ENCODE data around the gene MARCHF2. TPM values are rescaled to one million over a fixed set of nuclear protein-coding genes. Genes with fewer than 3 reads are reported as not detected.

MARCHF2 gene
- total and polyA plus RNA-seq, 9 of the 15 experiments (the other 6 are each of a cell fraction or from before 2014, with no cell fraction given) = 0.39 to 6.4 (median 2.2) TPM

GRCh38 chr19:8444677-8445487 lies 31.8 kb downstream of the MARCHF2 start, which contains the start of gene HNRNPM (continued):
- TF ChIP-seq ZNF639 (CRISPR knock-in tag; conservative IDR thresholded peaks at IDR 0.05 in 1 of 2, IDR thresholded peaks at IDR 0.05 in 1 of 2) (peak in 1 of 2 experiments; percentile 79; a peak in 1 of 4 replicates), ERF (CRISPR knock-in tag; IDR thresholded peaks at IDR 0.05) (peak; percentile 55; the same call in 1 of the 2 replicates), VEZF1 (CRISPR knock-in tag; IDR thresholded peaks at IDR 0.05) (peak; percentile 61), NFXL1 (CRISPR knock-in tag; IDR thresholded peaks at IDR 0.05) (no peak), STAG1 (CRISPR knock-in tag; IDR thresholded peaks at IDR 0.05; ENCODE audit: borderline replicate concordance) (peak; percentile 39; the same call in 1 of the 2 replicates), ZFP1 (CRISPR knock-in tag; IDR thresholded peaks at IDR 0.05) (no peak), ZBTB1 (CRISPR knock-in tag; IDR thresholded peaks at IDR 0.05; ENCODE audit: borderline replicate concordance, low read depth) (peak; percentile 21; the same call in 1 of the 2 replicates), ZKSCAN3 (CRISPR knock-in tag; IDR thresholded peaks at IDR 0.05) (no peak), ESRRA (IDR thresholded peaks at IDR 0.05; ENCODE audit: borderline replicate concordance, low read depth) (peak; percentile 57; the same call in 1 of the 2 replicates), SREBF2 (CRISPR knock-in tag; IDR thresholded peaks at IDR 0.05) (0 out of 2 replicates have a peak, but pooled peaks have one; percentile 21), KAT7 (CRISPR knock-in tag; IDR thresholded peaks at IDR 0.05; ENCODE audit: borderline replicate concordance) (peak; percentile 98), ZNF695 (CRISPR knock-in tag; IDR thresholded peaks at IDR 0.05) (no peak), U2AF1 (optimal IDR thresholded peaks at IDR 0.05; ENCODE audit: low read depth, low read length) (peak; percentile 34), ZNF511 (CRISPR knock-in tag; IDR thresholded peaks at IDR 0.05) (peak; percentile 88), XRCC3 (IDR thresholded peaks at IDR 0.05) (no peak), LARP7 (IDR thresholded peaks at IDR 0.05) (no peak), PRPF4 (IDR thresholded peaks at IDR 0.05; ENCODE audit: insufficient read depth, low read depth, low read length, poor library complexity, severe bottlenecking) (no peak), TEAD4 (IDR thresholded peaks at IDR 0.05; ENCODE audit: low read length) (peak; percentile 57; the same call in 1 of the 2 replicates), TEAD4 (CRISPR knock-in tag; IDR thresholded peaks at IDR 0.05; ENCODE audit: borderline replicate concordance) (no peak), MYC (IDR thresholded peaks at IDR 0.05; ENCODE audit: low read depth, low read length) (peak; percentile 59; the same call in 1 of the 2 replicates), MYC (CRISPR knock-in tag; IDR thresholded peaks at IDR 0.05; ENCODE audit: borderline replicate concordance, low read depth) (peak; percentile 67; the same call in 1 of the 2 replicates), CTBP1 (IDR thresholded peaks at IDR 0.05; ENCODE audit: borderline replicate concordance) (peak; percentile 85; the same call in 1 of the 2 replicates), PPARD (CRISPR knock-in tag; IDR thresholded peaks at IDR 0.05) (no peak), ID3 (CRISPR knock-in tag; IDR thresholded peaks at IDR 0.05) (no peak), ID3 (tag; IDR thresholded peaks at IDR 0.05) (peak; percentile 58; the same call in 1 of the 2 replicates)
